SIG-M5 treated with dmso at 0.1 percent for 504 hours (cell line): ENCODE data around the gene CD55.
"Not testable (repeated sequence)": the region's sequence is repeated elsewhere in the genome, so short reads cannot be mapped to it uniquely, and the experiment has no call there.

ENCODE experiments used
- DNase-seq: peaks from one replicate; lab custom pipeline; 2025; ENCODE audit not compliant: unreplicated experiment; lab: John Stamatoyannopoulos, UW

CD55 gene

DNA sequence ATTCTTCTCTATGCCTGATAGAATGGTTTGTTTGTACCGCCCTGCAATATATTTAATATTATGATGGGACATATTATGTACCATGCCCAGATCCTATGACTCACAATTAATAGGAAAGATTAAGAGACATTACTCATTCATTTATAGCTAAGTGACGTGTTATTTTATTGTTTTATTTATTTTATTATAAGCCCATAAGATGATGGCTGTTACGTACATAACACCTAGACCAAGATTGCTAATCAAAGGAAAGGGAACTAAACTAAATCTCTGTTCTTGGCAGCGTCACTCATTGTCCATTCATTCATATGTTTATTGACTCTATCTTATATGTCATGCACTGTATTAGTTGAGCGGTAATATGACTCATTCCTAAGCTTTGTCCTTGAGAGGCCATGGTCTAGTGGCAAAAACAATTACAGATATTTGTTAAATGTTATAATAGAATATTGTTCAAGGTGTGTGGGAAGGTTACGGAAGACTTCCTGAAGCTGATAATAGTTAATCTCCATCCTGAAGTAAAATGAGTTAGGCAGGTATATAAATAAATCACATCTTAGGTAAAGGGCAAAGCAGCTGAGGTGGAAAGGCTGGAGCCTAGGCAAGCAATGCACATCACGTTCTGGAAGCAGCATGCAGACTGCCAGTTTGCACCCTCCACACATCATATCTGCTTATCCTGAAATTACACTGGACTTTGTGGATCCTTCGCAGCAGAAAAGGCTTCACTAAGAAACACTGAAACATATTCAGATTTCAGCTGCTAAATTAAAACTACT lies 16.6 kb upstream of the CD55 start:
- DNase-seq, result no peak

DNA sequence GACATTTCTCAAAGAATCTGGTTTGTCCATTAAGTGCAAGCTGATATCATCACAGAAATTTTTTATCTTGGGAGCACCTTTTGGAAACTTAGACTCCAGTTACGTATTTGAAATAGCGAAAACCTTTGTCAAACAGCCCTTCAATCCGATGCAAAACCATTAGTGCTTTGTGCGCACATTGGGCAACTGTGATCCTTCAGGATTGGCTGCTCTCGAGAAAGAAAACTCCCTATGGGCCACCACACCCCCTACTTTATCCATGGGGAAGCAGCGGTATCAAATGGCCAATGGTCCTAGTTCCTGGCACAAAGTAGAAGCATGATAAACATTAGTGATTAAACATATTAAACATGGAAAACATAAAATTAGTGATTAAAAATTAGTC lies 16.0 kb upstream of the CD55 start:
- DNase-seq, result no peak

DNA sequence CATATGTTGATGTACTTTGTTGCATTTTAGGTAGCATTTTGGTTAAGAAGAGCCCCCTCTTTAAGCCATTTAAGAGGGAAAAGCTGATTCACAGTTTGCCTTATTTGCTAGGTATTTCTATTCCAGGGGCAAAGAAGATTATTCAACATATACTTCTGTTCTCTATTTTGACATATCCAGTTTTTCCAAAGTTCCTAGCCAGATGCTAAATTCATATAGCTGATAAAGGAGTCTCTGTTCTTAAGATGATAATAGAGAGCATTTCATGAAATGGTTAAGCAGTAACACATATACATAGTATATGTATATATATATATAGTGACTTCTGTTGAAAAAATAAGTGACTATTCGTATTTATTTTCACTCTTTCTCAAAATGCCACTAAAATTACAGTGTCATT lies 15.5 kb upstream of the CD55 start:
- DNase-seq, result no peak

DNA sequence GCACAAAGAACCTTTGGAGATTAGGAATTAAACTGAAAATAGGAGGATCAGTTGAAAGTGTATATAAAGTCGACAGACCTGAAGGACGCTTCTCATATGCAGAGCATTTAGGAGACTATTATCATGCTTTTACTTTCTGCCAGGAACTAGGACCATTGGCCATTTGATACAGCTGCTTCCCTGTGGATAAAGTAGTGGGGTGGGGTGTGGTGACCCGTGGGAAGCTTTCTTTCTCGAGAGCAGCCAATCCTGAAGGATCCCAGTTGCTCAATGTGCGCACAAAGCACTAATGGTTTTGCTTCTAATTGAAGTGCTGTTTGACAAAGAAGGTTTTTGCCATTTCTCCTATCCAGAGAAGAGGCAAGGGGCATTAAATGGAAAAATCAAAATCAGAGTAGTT lies 14.9 kb upstream of the CD55 start:
- DNase-seq, result no peak

DNA sequence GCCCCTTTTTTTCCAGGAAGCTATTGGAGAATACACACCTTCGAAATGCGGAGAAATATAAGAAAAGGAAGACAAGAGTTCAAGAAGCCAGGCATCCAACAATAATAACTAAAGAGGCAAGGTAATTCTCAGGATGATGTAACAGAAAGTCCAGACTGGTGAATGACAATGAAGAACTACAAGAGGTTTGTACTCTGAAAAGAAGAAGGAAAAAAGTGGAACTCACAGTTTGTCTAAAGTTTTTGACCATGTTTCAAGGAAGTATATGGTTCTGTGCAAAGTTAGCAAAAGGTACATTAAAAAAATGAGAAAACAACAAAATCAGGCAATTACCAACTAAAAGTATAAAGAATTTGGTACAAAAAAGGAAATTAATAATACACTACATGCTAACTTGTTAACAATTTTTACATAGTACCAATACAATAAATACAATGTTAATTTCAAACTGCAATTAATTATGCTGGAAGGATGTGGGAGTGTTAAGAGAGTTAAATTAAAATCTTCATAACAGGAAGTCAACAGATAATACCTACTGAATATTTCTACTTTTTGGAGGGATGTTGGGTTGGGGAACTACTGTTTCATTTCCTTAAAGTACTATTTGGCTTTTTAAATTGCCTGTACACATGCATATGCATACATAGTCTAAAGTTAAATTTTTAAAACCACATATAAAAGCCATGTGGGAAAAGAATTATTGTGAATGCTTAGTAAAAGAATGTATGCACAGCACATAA lies 12.9 kb upstream of the CD55 start:
- peak; percentile 85 for DNase-seq

DNA sequence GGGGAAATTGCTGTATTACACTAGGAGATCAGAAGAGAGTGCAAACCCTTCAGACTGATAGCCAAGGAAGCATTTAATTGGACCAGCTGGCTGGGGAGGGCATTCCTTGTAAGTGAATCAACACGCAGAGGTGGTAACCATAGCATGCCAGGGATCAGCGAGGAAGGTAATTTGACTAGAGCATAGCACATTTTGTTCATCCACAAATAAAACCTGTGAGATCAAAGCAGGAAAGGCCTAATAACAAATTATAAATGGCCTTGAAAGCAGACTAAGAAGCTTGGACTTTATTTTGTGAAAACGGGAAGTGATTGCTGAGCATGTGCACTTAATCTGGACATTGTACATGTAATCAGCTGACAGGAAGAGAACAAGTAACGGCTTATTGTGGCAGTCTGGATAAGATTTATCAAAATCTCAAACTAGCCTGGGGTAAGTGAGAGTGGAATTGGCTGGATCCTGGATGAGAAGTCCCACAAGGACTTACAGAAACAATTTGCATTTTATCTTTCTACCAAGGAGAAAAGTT lies 11.7 kb upstream of the CD55 start:
- peak; percentile 63 for DNase-seq

DNA sequence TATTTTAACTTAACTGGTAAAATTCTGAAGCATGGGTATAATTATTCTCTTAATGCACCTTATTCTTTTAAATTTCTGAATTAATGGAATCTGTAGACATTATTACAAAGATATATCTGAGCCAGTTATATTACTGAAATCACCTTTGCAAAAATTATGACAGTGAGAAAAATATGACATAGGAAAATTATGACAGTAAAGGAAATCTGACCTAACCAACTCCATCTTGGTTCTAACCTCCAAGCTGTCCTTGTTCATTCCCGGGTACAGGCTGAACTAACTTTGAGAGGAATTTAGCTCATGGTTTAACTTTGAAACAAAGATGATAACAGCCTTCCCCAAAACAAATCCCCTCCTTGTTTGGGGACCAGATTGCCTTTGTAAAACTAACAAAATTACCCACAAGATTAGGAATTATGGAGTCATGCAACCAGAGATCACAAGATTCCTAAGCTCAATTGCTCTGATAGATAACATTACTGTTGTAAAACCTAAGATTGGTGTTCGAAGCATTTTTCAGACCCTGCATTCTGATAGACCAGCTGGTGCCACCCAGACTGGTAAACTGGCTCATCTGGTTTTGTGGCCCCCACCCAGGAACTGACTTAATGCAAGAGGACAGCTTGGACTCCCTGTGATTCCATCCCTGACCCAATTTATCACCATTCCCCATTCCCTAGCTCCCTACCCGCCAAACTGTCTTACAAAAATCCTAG lies 9.4 kb upstream of the CD55 start:
- no peak for DNase-seq

DNA sequence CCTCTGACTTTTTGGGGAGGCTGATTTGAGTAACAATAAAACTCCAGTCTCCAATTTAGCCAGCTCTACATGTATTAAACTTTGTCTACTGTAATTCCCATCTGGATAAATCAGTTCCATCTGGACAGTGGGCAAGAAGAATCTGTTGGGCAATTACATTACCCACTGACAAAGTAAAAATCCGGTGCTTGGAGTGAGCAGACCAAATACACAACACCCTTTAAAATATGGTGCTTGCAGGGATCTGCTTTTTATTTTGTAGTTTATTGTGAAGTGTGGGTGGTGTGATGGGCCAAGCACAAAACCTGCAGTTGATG lies 8.9 kb upstream of the CD55 start:
- DNase-seq, result no peak

DNA sequence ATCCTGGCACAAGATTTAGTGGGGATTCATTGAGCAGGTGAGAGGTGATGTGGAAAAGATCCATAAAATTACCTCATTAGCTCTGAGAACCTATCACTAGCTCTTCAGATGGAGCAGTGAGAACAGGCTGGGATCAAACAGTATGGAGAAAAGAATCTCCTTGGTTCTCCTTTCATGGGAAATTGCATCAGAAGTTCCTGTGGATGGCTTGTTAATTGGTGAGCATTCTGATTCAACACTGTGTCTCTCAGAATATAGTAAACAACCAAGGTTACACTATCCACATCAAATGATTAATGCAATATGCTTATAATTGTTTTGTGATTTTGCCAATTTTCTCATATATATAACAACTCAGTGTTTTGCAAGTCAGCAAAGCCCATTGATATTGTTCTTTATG lies 8.3 kb upstream of the CD55 start:
- DNase-seq, result no peak

DNA sequence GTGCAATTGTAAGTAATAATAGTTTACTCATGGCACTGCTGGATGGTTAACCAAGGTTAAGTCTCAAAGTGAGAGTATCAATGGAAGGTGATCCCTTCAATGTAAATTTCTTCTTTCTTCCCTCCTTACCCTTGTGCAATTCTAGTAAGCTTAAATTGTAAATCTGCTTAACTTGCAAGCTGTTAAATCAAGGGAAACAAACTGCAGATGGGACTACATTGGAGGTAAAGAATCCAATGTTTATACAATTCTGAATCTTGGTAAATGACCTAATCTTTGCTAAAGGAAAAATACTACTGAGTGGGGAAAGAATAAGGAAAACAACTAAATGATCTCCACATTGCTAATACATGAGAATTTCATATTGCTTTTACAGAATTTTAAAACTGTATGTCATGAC lies 6.7 kb upstream of the CD55 start:
- DNase-seq, result no peak

DNA sequence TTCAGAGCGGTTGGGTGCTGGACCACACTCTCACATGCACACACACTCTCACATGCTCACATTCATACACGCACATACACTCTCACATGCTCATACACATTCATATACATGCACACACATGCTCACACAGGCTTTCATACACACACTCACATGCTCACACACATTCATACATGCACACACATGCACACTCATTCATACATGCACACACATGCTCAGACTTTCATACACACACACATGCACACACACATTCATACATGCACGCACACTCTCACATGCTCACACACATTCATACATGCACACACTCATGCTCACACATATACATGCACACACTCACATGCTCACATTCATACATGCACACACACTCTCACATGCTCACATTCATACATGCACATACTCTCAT lies 6.0 kb upstream of the CD55 start:
- DNase-seq, result no peak

DNA sequence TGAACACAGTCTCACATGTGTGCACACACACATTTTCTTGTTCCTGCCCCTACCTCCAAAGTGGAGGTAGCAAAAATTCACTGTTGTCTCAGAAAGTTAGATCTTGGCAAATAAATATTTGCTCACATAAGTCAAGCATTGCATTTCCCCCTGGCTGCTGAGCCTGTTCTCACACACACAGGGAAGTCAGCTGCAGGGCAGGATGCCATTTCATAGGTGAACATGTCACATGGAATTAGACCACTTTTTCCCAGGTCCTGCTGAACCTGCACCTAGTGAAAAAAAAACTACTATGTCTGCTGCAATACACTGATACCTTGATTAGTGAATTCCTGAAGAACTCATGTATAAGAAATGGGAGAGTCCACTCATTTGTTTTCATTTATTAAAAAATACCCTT lies 5.3 kb upstream of the CD55 start:
- DNase-seq, result peak; percentile 67

DNA sequence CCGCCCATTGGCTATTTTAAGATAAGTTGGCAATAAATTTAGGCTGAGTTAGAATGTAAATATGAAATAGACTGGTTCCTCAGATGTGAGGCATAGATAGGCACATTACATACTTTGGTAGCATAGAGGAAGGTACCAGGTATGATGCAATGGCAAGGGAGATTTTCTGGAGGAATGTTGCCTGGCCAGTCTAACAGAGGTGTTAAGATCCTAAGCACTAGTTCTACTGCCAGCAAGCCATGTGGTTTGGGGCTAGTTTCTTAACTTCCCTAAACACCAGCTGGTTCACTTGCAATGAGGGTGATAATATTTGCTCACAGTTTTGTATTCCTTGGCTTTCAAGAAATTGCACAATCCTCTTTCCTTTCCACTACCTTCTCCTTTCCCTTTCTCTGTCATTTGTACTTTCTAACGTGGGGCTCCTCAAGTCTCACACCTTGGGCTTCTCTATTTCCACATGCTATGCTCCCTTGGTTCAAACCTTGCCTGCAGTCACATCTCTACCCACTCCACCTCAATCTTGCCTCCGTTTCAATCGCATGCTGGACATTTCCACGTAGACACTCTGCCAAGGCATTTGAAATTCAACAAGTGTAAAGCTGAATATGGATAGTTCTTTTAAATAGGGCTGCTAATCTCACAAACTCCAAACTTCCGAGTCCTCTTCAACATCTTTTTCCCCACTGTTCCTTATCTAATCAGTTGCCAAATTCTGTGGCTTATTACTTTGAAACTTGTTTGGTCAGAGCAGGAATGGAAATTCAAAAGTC lies 4.7 kb upstream of the CD55 start:
- DNase-seq, result peak; percentile 99

DNA sequence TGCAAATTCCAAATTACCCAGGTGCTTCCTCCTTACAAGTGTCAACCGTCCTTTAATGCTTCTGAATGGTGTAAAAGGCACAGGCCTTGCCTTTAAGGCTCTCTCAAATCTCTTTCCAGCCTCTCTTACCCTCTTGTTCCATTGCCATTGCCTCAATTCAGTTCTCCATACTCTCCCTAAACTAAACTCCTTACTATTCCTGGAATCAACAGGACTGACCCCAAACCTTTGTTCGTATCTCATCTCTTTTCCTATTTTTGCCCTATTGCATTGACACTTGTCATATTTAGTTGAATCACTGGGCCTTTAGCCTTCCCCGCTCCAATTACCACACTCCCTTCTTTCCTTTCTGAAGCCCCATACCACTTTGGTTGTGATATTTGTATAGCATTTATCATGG lies 3.9 kb upstream of the CD55 start:
- no peak for DNase-seq

DNA sequence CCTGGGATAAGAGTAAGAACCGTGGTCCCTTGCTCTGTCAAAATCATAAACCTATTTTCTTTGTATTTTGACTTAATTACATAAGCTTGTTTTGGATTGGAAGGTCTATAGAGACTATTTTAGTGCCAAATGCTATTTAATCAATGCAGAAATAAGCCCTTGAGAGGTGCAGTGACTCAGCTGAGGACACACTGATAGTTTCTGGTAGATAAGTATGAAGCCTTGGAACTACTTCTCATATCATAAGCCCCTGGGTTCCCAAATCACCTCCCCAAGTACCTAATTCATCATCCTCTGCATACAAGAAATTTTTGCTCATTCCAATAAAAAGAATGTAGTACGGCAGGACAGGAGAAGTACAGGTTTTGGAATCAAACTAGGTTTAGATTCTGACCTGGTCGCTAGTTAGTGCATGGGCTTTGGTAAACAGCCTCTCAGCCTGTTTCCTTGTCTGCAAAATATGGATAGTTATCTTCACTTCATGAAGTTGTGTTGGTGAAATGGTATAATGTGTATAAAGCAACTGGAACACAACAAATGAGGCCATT lies 3.3 kb upstream of the CD55 start:
- no peak for DNase-seq

DNA sequence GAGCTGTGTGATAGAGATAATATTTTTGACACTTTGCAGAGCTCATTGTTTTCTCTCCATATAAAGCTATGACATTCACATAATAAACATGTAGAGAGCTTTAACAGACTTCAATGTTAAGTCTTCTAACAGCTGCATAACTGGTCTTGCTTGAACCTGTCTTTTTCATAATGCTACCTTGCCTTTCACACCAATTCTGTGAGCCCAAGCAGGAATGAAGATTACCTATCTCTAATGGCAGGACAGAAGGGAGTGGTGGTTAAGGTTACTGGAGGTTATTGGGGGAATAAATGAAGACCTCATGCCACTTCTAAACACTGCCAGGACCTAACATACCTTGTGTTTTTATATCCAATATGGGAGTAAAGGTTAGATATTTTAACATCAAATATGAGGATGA lies 2.3 kb upstream of the CD55 start:
- DNase-seq, result no peak

DNA sequence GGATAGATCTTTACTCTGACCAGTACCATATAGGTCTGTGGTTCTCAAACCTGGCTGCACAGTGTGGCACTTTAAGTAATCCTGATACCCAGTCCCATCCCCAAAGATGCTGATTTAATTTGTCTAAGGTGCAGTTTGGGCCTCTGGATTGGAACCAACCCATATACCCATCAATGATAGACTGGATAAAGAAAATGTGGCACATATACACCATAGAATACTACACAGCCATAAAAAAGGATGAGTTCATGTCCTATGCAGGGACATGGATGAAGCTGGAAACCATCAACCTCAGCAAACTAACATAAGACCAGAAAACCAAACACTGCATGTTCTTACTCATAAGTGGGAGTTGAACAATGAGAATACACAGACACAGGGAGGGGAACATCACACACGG lies 1.4 kb upstream of the CD55 start:
- not testable (repeated sequence) for DNase-seq

DNA sequence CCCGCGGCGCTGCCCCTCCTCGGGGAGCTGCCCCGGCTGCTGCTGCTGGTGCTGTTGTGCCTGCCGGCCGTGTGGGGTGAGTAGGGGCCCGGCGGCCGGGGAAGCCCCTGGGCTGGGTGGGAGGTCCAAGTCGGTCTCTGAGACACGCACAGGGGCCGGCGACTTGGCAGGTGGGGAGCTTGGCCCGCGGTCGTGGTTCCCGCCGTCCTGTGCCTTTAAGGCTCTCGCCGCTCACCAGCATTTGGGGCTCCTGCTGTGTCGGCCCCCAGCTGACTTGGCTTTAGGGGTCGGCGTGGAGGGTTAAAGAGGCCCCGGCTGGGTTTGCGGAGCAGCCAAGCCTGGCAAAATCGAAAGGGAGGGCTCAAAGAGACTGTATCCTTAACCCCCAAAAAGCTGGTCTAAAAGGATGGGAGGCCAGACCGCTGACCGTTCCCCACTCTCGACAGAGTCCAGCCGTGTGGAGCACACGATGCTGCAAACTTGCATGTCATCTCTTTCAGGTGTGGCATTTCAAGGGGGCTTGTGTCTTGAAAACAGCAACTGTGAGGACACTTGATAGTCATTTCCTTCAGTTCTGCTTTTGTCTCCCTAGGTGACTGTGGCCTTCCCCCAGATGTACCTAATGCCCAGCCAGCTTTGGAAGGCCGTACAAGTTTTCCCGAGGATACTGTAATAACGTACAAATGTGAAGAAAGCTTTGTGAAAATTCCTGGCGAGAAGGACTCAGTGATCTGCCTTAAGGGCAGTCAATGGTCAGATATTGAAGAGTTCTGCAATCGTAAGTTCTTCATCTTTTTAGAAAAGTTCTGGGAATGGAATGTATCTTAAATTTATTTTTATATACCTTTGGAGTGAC lies 540 bp downstream of the CD55 start:
- peak; percentile 53 for DNase-seq

DNA sequence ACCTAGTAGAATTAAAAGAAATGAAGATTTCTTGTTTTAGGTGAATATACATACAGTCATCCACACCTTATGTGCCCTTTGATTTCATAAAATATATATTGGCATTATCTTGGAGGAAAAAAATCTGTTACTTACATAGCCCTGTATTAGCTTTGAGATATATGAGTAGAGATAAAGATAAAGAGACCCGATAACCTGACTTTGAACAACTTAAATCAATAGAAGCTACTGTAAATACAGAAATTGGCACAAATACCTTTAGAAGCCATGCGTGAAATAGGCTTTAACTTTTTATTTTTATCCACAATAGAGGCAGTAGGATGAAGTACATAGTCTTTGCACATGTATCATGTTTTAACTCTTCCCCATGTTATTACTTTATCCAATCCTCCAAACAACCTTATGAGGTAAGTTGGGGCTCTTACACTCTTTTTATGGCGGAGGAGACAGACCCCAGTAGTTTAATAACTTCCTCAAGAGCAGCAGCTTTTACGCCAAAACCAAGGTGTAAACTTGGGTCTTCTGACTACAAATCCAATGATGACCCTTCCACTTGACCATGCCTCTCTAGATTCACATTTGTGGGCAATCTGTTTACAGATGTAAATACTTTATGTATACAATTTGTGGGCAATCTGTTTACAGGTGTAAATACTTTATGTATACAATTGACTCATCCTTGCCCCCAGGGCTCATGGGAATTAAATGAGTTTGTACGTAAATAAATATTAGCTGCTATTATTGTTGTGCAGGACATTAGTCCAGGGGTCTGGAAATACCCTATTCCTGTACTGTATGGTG lies 2.1 kb downstream of the CD55 start:
- no peak for DNase-seq
